NCI-H345 treated with DMSO at 0.1 percent for 48 hours (cell line): ENCODE measurements around the gene SLC35E3.
"Not testable (repeated sequence)": the region's sequence is repeated elsewhere in the genome, so short reads cannot be mapped to it uniquely, and the experiment has no call there.

Experiments used
- DNase-seq: peaks from one replicate; lab custom pipeline; 2025; ENCODE audit not compliant: unreplicated experiment; lab: John Stamatoyannopoulos, UW

The SLC35E3 gene

DNA sequence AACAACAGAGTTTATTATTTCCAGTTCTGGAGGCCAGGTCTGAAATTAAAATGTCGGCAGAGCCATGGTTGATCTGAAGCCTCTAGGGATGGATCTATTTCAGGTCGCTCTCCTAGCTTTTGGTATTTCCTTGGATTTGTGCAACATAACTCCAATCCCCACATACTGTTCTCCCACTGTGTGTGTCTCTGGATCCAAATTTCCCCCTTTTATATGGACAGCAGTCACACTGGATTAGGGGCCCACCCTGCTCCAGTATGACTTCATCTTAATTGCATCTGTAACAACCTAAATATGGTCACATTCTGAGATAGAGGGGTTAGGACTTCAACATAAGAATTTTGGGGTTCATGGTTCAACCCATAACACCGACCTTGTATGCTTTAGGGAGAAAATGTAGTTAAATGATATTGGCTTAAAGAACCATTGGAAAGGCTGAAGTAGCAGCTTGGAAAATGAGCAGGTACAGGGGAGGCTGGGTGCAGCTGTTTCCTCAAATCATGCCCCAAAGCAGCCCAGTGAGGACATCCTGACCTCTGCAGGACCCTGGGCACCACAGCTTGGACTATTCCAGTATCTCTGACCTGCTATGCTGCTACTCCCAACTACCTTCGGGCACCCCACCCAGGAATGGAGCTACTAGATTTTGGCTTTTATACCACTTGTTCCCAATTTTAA, 48.1 kb downstream of the SLC35E3 start:
- no peak for DNase-seq

DNA sequence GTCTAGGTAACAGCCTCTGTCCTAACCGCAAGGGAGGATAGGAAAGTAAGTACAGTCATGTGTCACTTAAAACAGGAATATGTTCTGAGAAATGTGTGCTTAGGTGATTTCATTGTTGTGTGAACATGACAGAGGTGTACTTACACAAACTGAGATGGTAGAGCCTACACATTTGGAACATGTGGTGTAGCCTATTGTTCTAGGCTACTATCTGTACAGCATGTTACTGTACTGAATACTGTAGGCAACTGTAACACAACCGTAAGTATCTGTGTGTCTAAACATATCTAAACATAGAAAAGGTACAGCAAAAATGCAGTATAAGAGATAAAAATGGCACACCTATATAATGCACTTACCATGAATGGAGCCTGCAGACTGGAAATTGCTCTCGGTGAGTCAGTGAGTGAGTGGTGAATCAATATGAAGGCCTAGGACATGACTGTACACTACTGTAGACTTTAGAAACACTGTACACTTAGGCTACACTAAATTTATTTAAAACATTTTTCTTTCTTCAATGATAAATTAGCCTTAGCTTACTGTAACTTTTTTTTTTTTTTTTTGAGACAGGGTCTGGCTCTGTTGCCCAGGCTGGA, 48.8 kb downstream of the SLC35E3 start:
- DNase-seq: no peak

DNA sequence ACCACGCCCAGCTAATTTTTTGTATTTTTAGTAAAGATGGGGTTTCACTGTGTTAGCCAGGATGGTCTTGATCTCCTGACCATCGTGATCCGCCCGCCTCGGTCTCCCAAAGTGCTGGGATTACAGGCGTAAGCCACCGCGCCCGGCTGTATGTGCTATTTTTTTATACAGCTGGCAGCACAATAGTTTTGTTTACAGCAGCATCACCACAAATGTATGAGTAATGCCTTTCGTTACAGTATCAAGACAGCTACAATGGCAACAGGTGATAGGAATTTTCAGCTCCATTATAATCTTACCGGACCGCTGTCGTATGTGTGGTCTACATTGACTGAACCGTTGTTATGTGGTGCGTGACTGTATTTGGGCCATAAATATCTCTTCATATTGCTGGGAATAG, 50.4 kb downstream of the SLC35E3 start:
- DNase-seq: no peak

DNA sequence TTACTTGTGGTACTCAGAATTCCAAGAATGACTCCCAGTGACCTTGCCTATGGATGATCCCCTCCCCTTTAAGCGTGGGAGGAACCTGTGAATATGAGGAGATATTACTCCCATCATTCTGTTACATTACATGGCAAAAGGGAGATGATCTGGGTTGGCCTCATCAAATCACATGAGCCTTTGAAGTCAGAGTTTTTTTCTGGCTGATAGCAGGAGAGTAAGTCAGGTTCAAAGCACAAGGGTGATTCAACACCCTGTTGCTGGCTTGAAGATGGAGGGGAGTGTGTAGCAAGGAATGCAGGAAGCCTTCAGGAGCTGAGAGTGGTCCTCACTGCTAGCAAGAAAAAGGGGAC, 52.9 kb downstream of the SLC35E3 start:
- DNase-seq: no peak

DNA sequence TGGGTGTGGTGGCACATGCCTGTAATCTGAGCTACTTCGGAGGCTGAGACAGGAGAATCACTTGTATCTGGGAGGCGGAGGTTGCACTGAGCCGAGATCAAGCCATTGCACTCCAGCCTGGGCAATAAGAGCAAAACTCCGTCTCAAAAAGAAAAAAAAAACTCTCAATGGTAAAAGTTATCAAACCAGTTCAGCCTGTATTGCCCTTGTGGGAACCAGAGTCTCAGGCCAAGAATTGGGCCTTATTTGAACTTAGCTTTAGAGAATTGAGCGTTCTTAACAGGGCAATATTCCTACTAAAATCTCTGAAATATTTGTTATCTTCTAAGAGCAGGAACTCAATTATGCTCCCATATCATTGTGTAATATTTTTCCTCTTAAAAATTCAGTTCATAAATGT, 54.3 kb downstream of the SLC35E3 start:
- no peak for DNase-seq

DNA sequence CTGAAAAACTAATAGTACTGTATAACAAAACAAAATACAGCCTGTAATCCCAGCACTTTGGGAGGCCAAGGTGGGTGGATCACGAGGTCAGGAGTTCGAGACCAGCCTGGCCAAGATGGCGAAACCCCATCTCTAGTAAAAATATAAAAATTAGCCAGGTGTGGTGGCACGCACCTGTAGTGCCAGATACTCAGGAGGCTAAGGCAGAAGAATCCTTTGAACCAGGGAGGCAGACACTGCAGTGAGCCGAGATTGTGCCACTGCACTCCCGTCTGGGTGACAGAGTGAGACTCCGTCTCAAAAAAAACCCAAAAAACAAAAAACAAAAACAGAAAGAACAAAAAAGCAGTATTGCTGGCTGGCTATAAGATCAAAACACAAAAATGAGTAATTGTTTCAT, 55.1 kb downstream of the SLC35E3 start:
- DNase-seq: not testable (repeated sequence)

DNA sequence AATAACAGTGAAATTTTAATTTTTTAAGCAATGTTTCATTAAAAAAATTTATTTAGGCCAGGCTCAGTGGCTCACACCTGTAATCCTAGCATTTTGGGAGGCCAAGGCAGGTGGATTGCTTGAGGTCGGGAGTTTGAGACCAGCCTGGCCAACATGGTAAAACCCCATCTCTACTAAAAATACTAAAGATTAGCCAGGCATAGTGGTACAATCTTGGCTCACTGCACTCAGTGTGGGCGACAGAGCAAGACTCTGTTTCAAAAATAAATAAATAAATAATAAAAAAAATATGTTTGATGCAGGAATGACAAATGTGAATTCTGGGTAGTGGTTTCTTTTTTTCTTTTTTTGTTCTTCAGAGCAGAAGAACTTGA, 56.4 kb downstream of the SLC35E3 start:
- DNase-seq: not testable (repeated sequence)

DNA sequence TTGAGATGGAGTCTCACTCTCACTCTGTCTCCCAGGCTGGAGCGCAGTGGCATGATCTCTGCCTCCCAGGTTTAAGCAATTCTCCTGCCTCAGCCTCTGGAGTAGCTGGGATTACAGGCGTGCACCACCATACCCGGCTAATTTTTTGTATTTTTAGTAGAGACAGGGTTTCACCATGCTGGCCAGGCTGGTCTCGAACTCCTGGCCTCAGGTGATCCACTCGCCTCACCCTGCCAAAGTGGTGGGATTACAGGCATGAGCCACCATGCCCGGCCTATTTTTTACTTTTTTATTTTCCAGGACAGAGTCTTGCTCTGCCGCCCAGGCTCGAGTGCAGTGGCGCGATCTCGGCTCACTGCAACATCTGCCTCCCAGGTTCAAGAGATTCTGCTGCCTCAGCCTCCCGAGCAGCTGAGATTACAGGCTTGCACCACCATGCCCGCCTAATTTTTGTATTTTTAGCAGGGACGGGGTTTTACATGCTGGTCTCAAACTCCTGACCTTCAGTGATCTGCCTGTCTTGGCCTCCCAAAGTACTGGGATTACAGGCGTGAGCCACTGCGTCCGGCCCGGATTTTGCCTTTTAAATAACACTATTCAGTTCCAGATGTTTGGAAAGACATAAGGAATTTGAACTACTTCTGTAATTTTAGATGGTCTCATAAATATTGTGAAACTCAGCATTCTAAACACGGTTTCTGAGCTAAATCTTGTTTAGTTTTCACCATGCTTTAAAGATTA, 57.1 kb downstream of the SLC35E3 start:
- not testable (repeated sequence) for DNase-seq

DNA sequence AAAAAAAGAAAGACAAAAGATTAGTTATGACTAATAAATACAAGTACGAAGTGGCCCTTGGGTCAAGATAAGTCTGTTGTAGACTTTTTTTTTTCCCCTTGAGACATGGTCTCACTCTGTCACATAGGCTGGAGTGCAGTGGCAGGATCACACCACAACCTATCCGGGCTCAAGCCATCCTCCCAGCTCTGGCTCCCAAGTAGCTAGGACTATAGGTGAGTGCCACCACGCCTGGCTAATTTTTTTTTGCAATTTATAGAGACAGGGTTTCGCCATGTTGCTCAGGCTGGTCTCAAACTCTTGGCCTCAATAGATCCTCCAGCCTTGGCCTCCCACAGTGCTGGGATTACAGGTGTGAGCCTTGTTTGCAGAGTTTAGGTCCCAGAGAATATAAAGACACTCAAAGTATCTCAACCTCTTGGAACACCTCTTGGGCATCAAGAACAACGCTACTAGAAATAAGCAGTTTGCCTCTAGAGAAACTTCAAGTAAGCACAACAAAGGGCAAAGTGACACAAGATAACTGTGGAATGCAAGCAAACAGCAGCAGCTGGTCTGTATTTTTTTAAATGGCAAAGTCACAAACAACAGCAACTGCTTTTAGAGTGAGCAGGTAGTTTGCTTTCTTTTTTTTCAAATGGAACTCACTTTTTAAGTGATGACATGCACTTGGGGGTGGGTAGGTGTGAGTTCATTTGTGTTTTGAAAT, 58.1 kb downstream of the SLC35E3 start:
- no peak for DNase-seq

DNA sequence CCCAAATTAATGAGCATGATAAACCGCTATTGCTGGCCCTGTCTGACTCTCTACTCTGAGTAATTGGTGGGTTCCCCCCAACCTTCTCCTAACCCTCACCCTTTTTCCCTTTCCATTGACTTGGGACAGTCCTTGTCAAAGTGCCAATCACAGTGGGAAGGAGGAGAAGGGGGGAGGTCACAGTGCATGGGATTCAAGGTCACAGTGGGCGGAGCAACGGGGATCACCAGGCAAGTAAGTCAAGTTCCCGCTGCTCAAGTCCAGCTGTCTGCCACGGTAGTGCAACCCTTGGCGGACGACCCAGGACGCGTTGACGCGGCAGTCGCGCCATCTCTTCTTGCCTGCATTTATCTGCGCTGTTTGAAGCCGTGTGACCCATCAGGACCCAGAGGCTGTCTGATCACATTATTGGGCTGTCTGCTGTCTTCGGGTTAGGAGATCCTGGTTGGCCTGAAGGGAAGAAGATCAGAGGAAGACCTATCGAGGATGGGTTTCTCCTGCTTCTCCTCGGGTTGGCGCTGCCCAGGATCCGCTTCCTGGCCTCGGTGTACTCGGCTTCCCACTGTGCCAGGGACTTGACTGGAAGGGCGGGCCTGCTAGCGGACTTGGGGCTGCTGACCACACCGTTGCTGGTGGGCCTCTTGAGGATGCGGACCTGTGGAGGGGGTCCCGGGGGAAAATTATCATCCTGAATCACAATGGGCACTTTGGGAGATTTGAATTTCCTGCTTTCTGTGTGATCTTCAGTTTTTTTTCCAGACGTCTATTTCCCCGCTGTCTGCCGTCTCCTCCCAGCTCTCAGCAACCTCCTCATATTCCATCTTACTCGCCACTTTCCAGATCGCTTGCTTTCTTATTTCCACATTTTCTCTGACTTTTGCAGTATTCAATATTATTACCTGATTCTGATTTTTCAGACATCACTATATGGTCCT, 58.9 kb downstream of the SLC35E3 start:
- no peak for DNase-seq

DNA sequence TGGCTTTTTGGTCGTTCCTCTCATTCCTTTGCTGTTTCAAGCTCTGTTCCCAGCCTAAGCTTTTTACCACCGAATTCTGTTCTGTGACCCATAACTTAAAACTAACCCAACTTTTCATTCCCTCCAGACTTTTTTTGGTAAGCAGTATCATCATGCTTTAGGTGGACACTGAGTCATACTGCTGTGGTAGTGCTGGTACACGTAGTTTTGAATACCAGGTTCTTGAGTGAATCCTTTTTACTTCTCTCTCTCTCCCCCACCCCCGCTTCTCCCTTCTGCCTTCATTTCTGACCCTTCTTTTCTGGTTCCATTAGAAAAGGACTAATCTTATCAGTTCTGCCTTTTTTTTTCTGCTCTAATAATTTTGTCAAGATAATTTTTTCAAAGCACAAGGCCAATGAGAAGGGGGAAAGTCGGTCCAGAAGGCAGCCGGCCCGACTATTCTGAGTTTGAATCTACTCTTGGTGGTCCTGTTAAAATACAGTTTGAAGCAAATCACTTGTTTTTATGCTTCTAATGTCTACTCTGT, 59.7 kb downstream of the SLC35E3 start:
- DNase-seq: no peak

DNA sequence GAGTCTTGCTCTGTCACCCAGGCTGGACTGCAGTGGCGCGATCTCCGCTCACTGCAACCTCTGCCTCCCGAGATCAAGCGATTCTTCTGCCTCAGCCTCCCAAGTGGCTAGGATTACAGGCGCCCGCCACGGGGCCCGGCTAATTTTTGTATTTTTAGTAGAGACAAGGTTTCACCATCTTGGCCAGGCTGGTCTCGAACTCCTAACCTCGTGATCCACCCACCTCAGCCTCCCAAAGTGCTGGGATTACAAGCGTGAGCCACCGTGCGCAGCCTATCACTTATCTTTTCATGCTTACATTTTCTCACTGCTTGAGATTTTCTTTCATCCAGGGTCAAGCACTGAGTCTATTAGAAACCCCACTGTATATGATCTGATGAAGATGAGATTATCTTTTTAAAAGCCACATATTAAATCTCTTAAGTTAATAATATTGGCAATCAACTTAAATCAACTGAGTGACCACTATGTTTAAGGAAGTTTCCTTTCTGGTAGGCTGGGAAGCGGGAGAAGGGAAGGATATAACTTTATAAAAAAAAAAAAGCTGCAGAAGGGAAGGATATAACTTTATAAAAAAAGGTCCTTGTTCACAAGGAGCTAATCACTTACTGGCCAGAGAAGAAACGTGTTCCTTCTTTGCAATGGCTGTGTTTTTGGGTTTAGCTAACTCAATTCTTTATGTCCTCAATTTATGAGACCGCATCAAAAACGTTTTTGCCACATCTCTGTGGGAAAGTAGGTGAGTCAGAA, 60.7 kb downstream of the SLC35E3 start:
- no peak for DNase-seq

DNA sequence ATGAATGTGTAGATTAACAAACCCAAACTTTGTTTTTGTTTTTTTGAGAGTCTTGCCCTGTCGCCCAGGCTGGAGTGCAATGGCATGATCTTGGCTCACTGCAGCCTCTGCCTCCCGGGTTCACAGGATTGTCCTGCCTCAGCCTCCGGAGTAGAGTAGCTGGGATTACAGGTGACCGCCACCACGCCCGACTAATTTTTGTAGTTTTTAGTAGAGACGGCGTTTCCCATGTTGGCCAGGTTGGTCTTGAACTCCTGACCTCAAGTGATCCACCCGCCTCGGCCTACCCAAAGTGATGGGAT, 61.2 kb downstream of the SLC35E3 start:
- DNase-seq: not testable (repeated sequence)

DNA sequence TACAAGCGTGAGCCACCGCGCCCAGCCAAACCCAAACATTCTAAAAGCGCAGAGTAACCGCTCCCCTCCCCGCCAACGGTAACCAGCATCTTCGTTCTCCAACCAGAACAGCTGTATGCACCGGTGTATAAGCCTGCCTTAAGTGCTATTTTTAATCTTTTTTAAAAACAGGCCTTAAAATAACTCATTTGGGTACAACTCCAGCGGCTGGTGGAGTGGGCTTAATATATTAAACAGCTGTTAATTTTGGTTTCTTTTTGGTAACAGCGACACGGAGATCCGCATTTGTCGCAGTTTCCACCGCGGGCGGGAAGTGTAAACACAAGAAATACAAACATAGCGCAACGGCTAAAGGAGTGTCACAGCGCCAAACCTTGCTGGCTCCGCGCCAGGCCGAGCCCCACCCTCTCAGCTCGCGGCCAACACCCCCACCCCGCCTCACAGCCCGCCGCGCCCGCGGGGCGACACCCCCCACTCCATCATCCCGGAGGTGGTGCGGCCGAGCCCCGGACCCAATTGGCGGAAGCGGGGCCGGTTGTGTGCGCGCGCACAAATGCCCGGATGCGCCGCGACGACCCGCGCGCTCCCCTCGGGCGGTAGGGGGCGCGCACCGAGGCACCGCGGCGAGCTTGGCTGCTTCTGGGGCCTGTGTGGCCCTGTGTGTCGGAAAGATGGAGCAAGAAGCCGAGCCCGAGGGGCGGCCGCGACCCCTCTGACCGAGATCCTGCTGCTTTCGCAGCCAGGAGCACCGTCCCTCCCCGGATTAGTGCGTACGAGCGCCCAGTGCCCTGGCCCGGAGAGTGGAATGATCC, 61.8 kb downstream of the SLC35E3 start, which contains the start of gene MDM2:
TSS of gene MDM2 (plus strand) at position 602 of the 812 bp plus-strand sequence. CDS start 301 bp downstream, outside the sequence.
- DNase-seq: peak; percentile 94

DNA sequence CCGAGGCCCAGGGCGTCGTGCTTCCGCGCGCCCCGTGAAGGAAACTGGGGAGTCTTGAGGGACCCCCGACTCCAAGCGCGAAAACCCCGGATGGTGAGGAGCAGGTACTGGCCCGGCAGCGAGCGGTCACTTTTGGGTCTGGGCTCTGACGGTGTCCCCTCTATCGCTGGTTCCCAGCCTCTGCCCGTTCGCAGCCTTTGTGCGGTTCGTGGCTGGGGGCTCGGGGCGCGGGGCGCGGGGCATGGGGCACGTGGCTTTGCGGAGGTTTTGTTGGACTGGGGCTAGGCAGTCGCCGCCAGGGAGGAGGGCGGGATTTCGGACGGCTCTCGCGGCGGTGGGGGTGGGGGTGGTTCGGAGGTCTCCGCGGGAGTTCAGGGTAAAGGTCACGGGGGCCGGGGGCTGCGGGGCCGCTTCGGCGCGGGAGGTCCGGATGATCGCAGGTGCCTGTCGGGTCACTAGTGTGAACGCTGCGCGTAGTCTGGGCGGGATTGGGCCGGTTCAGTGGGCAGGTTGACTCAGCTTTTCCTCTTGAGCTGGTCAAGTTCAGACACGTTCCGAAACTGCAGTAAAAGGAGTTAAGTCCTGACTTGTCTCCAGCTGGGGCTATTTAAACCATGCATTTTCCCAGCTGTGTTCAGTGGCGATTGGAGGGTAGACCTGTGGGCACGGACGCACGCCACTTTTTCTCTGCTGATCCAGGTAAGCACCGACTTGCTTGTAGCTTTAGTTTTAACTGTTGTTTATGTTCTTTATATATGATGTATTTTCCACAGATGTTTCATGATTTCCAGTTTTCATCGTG, 62.6 kb downstream of the SLC35E3 start:
- DNase-seq: peak; percentile 90

DNA sequence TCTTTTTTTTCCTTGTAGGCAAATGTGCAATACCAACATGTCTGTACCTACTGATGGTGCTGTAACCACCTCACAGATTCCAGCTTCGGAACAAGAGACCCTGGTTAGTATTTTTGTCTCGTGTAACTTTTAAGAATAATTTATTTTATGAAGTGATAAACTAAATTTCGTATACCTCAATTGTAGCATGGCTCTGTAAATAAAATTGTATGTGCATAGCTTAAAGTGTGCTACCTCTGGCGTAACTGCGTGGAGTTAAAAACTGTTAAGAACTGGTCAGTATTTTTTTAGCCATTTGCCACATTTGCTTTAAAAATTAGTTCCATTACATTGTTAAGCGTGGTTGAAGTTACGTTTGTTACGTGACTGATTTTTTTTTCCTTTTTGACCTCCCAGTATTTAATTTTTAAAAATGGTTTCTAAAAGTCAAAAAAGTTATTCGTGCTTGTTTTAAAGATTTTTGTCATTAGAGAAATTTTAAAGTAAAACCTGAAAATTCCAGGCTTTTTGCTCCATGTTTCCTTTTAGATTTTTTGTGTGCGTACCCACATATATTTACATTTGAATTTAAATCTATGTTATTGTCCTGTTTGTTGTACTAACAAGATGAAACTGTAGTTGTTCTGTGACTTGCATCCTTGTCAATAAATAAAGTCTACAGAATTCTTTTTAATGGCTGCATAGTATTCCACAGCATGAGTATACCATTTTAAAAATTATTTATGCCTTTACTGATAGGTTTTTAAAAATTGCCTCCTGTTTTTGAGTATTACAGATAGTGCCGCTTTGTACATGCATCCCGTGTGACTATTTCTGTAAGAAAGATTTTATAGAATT, 63.4 kb downstream of the SLC35E3 start:
- no peak for DNase-seq

DNA sequence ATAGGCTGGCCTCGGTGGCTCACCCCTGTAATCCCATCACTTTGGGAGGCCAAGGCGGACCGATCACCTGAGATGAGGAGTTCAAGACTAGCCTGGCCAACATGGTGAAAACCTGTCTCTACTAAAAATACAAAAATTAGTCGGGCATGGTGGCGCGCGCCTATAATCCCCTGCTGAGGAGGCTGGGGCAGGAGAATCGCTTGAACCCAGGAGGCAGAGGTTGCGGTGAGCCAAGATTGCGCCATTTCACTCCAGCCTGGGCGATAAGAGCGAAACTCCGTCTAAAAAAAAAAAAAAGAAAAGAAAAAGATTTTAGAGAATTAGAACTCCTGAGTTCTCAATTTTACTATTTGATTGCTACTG, 64.0 kb downstream of the SLC35E3 start:
- DNase-seq: not testable (repeated sequence)
